Uterus (tissue), 2 donors: ENCODE data around the gene ARL5B.

ENCODE experiments used
- CTCF ChIP-seq, 4 experiments: fragments of 200-600 bp in 2 of 4; fragments of 450-650 bp in 2 of 4; sonication (generic) in 2 of 4; IDR thresholded peaks; one replicate each; pipeline ENCODE4 v1.5.1; 2016 to 2019; ENCODE audit warnings: antibody characterized with exemption in 4 of 4, mild to moderate bottlenecking in 2 of 4, moderate library complexity in 1 of 4
- POLR2A ChIP-seq, 2 donors: fragments of 450-650 bp; IDR thresholded peaks; one replicate each; pipeline ENCODE4 v1.6.1; 2016; ENCODE audit warnings: antibody characterized with exemption in 2 of 2, mild to moderate bottlenecking in 1 of 2, moderate library complexity in 1 of 2

DNA sequence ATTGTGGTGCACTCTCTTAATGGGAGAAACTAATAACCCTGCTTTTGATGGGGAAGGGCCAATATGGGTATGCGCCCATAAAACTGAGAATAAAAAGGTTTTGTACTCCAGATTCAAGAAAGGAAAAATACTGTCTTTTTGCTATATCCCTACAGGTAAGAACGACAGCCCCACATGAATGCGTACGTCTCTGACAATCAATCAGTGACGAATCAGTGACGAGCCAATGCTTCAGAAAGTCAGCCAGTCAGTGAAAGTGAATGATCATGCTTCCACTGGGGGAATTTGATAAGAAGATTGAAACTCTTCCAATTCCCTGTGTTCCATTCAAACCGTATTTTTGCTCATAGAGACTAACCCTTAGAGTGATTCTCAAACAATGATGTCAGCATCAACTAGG is 26.3 kb downstream of the ARL5B start:
- TF ChIP-seq CTCF (IDR thresholded peaks at IDR 0.05) (no peak), POLR2A (IDR thresholded peaks at IDR 0.05) (no peak)
